Activated T-helper 17 cell treated with anti-CD3 and anti-CD28 coated beads, Interleukin-2, amount 50 U/mL, for 72 hours (primary cell): ENCODE results near the gene PROM2. TPM values are rescaled to one million over a fixed set of nuclear protein-coding genes. Genes with fewer than 3 reads are reported as not detected.

Experiments used
- ATAC-seq: fragments of 150-1000 bp; cut with Tn5 transposase; replicated peaks from 2 replicates; pipeline ENCODE4 v1.10.0; 2021; ENCODE audit warnings: mild to moderate bottlenecking, moderate library complexity
- H3K27ac Mint-ChIP-seq: one replicate; pipeline ENCODE4 v1.8.0; 2022; ENCODE audit warnings: mixed read lengths
- H3K27me3 Mint-ChIP-seq: one replicate; pipeline ENCODE4 v1.8.0; 2022; ENCODE audit warnings: mixed read lengths
- H3K36me3 Mint-ChIP-seq: one replicate; pipeline ENCODE4 v1.8.0; 2022; ENCODE audit warnings: low read depth, mild to moderate bottlenecking, mixed read lengths
- H3K4me1 Mint-ChIP-seq: one replicate; pipeline ENCODE4 v1.8.0; 2022; ENCODE audit warnings: mixed read lengths
- H3K4me3 Mint-ChIP-seq: one replicate; pipeline ENCODE4 v1.8.0; 2022; ENCODE audit warnings: mild to moderate bottlenecking, mixed read lengths
- H3K9me3 Mint-ChIP-seq: one replicate; pipeline ENCODE4 v1.8.0; 2022; ENCODE audit warnings: mixed read lengths
- total RNA-seq, 2 donors: library from RNA; stranded (reverse); gene quantifications; one replicate each; pipeline ENCODE4 v1.2.3, GENCODE V29; 2022

Gene PROM2
- total RNA-seq, 2 donors from 2014 or later = 0.90 to 0.91 TPM

GRCh38 chr2:95314598-95314963 lies 40.3 kb downstream of the PROM2 start:
- Mint-ChIP-seq H3K27me3 (peaks cover 6% of the 10 kb centered on the region), H3K4me1 (no peaks in the 10 kb centered on the region), H3K36me3 (no peaks in the 10 kb centered on the region), H3K9me3 (no peaks in the 10 kb centered on the region), H3K4me3 (no peak overlapping the region), H3K27ac (no peak overlapping the region)
- ATAC-seq = no peak

DNA sequence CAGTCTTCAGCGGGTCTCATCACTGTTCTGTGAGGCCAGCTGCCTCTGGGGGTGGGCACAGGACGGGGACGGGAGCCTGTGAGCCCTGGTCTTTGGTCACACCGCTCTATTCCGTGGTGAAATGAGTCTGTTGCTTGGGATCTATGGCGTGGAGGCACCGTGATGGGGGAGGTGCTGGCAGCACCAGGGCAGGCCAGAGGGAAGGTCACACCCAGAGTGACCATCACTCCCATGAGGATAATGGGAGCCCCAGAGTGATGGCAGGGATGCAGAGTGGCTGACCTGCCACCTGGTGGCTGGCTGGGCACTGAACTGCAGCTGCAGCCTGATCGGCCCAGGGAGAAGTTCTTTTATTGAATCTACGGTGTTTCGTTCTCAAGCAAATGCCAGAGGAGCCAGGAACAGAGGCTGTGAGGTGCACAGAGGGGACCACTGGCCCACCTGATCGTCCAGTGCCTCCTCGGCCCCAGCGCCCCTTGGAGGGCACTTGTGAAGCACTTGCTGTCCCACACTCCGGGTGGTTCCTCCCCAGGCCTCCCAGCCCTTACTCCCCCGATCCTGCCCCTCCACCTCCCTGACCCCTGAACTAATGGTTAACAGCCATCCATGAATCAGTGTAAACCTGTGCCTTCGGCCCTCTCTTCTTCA lies 40.8 kb downstream of the PROM2 start:
- no peak overlapping the region for H3K4me3 Mint-ChIP-seq
- no peaks in the 10 kb centered on the region for H3K4me1 Mint-ChIP-seq
- peaks cover 6% of the 10 kb centered on the region for H3K27me3 Mint-ChIP-seq
- no peak for ATAC-seq
- H3K9me3 Mint-ChIP-seq = no peaks in the 10 kb centered on the region
- no peaks in the 10 kb centered on the region for H3K36me3 Mint-ChIP-seq
- no peak overlapping the region for H3K27ac Mint-ChIP-seq

GRCh38 chr2:95315801-95316411 lies 41.7 kb downstream of the PROM2 start:
- no peak overlapping the region for H3K4me3 Mint-ChIP-seq
- H3K36me3 Mint-ChIP-seq = no peaks in the 10 kb centered on the region
- H3K9me3 Mint-ChIP-seq = no peaks in the 10 kb centered on the region
- no peaks in the 10 kb centered on the region for H3K4me1 Mint-ChIP-seq
- no peak for ATAC-seq
- H3K27ac Mint-ChIP-seq = no peak overlapping the region
- H3K27me3 Mint-ChIP-seq = peaks cover 6% of the 10 kb centered on the region

GRCh38 chr2:95316466-95317122 lies 42.3 kb downstream of the PROM2 start:
- no peaks in the 10 kb centered on the region for H3K9me3 Mint-ChIP-seq
- H3K4me1 Mint-ChIP-seq = no peaks in the 10 kb centered on the region
- peaks cover 6% of the 10 kb centered on the region for H3K27me3 Mint-ChIP-seq
- H3K27ac Mint-ChIP-seq = no peak overlapping the region
- no peak overlapping the region for H3K4me3 Mint-ChIP-seq
- no peaks in the 10 kb centered on the region for H3K36me3 Mint-ChIP-seq
- no peak for ATAC-seq

DNA sequence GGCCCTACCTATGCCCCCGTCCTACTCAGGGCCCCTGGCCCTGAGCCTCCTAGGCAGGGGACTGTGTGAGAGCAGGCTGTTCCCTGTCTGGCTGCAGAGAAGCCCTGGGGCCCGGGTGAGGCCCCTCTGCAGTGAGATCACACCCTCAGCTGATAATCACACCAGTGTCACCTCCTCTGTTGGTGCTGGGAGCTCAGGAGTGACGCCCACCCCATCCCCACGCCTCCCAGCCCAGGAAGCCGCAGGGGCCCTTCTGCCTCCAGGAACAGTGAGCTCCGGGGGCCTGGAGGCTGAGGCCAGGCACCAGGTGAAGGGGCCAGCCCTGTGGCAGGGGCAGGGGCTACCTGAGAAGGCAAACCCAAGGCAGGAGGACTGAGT lies 42.9 kb downstream of the PROM2 start:
- Mint-ChIP-seq H3K4me1 (no peaks in the 10 kb centered on the region), H3K27ac (no peak overlapping the region), H3K36me3 (no peaks in the 10 kb centered on the region), H3K9me3 (no peaks in the 10 kb centered on the region), H3K27me3 (peaks cover 6% of the 10 kb centered on the region), H3K4me3 (no peak overlapping the region)
- no peak for ATAC-seq

DNA sequence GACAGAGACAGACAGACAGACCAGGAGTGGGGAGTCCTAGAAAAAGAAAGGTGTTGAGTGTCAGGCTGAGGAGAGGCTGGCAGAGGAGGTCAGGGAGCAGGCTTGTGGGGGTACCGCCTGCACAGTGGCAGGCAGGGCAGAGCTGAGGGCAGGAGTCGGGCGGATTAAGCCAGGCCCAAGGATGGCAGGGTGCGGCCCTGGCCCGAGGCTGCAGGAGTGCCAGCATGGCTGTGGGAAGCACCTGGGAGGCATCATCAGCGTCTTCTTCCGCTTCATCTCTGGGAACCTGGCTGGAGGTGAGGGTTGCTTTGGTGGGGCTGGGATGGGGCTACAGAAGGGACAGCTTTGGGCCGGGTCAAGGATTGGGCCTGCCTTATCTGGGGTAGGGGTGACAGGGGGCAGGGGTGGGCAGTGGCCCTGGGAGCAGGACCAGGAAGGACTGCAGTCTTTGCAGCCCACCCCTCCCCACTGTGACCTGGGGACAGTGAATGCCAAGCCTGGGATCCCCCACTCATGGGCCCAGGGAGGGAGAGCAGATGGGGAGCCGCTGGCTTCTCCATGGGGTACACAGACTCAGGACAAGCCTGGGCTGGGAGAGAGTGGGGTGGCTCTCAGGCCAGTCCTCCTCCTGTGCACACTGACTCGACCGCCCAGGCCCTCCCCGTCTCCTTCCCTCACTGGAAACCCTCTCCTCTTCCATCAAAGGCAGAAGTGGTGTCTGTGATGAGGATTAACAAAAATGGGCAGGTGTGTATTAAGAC lies 43.6 kb downstream of the PROM2 start:
- Mint-ChIP-seq H3K4me3 (no peak overlapping the region), H3K9me3 (no peaks in the 10 kb centered on the region), H3K36me3 (no peaks in the 10 kb centered on the region), H3K27me3 (peaks cover 6% of the 10 kb centered on the region), H3K27ac (no peak overlapping the region), H3K4me1 (no peaks in the 10 kb centered on the region)
- ATAC-seq = no peak

DNA sequence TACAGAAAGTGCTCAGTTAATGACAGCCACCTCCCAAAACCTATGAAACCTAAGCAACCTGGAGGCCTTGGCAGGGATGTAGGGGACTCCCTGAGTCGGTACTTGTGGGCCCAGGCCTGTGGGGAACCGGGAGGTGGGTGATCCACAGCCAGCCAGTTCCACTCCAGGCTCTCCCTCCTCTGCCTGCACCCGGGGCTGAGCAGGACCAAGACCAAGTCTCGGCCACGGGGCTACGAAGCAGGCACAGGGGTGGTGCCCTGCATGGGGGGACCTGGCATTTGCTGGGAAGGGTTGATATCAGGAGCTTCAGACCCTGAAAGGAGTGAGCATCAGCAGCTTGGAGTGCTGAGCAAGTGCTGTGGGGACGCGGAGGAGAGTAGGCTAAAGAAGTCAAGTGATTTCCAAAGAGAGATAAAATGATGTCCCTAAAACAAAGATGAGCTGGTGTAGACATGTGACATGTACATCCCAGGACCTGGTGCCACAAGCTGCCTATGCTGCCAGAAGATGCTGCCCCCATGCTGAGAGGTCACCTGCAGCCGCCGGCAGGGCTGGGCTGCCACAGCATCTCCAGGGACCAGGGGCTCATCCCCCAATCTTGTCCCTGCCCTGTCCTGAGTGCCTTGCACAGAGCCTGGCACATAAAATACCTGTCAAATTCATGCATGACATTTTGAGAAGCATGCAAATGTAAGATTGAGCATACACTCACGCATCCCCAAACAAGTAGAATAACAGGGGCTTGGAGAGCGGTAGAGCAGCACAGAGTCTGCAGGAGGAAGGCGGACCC lies 44.4 kb downstream of the PROM2 start:
- ATAC-seq = no peak
- Mint-ChIP-seq H3K4me1 (no peaks in the 10 kb centered on the region), H3K36me3 (no peaks in the 10 kb centered on the region), H3K27ac (no peak overlapping the region), H3K9me3 (no peaks in the 10 kb centered on the region), H3K4me3 (no peak overlapping the region), H3K27me3 (peaks cover 6% of the 10 kb centered on the region)

- no peaks in the 10 kb centered on the region for H3K4me1 Mint-ChIP-seq
- no peaks in the 10 kb centered on the region for H3K9me3 Mint-ChIP-seq
- H3K36me3 Mint-ChIP-seq = no peaks in the 10 kb centered on the region
- no peak for ATAC-seq
- peaks cover 3% of the 10 kb centered on the region for H3K27me3 Mint-ChIP-seq
- no peak overlapping the region for H3K27ac Mint-ChIP-seq
- H3K4me3 Mint-ChIP-seq = no peak overlapping the region
Observed at GRCh38 chr2:95319481-95320343, 45.5 kb downstream of the PROM2 start.

DNA sequence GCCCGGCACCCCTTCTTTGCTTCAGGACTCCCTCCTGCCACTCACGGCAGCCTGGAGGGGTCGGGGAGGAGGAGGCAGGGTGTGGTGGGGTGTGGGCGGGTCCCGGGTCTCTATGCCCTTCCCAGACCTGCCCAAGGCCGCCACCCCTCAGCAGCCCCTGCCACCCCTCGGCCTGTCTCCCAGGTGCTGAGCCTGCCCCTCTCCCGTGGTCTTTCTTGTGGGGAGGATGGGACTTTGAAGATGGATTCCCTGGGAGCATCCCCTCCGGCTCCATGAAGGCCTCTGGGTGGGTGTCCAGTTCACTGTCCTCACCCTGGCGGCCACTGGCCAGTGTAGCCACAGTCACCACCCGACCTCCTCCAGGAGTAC lies 46.1 kb downstream of the PROM2 start:
- Mint-ChIP-seq H3K9me3 (no peaks in the 10 kb centered on the region), H3K36me3 (no peaks in the 10 kb centered on the region), H3K4me1 (no peaks in the 10 kb centered on the region), H3K4me3 (no peak overlapping the region), H3K27ac (no peak overlapping the region), H3K27me3 (no peaks in the 10 kb centered on the region)
- ATAC-seq = no peak

DNA sequence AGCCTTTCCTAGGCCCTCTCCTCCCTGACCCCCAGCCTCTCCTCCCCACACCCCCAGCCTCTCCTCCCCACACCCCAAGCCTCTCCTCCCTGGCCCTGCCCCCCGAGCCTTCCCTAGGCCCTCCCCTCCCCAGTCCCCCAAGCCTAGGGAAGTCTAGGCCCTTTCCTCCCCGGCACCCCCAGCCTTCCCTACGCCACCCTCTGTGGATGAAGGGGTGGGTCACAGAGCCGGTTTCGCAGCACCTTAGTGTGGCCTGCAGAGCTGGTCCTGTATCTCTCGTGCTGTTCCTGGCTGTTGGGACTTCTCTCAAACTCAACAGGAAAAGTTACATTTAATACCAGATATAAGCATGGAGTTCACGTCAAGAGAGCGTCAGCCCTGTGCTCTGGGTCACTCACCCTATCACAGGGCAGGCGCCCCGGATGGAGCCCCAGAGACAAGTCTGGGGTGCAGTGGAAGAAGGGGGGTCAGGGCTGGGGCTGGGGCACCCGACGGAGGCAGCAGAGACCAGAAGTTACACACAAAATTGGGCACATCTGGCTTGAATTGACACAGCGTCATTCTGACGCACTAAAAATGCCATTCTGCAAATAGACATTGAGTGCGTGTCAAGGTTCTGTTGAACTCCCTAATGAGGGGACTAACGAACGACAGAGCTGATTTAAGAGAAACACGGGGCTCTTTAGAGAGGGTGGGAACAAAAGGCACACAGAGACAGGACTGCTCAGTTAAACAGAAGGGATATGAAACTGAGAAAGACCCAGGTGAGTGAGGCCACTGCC lies 46.9 kb downstream of the PROM2 start:
- no peaks in the 10 kb centered on the region for H3K36me3 Mint-ChIP-seq
- no peak for ATAC-seq
- H3K27me3 Mint-ChIP-seq = no peaks in the 10 kb centered on the region
- no peaks in the 10 kb centered on the region for H3K9me3 Mint-ChIP-seq
- H3K4me3 Mint-ChIP-seq = no peak overlapping the region
- no peaks in the 10 kb centered on the region for H3K4me1 Mint-ChIP-seq
- H3K27ac Mint-ChIP-seq = no peak overlapping the region

DNA sequence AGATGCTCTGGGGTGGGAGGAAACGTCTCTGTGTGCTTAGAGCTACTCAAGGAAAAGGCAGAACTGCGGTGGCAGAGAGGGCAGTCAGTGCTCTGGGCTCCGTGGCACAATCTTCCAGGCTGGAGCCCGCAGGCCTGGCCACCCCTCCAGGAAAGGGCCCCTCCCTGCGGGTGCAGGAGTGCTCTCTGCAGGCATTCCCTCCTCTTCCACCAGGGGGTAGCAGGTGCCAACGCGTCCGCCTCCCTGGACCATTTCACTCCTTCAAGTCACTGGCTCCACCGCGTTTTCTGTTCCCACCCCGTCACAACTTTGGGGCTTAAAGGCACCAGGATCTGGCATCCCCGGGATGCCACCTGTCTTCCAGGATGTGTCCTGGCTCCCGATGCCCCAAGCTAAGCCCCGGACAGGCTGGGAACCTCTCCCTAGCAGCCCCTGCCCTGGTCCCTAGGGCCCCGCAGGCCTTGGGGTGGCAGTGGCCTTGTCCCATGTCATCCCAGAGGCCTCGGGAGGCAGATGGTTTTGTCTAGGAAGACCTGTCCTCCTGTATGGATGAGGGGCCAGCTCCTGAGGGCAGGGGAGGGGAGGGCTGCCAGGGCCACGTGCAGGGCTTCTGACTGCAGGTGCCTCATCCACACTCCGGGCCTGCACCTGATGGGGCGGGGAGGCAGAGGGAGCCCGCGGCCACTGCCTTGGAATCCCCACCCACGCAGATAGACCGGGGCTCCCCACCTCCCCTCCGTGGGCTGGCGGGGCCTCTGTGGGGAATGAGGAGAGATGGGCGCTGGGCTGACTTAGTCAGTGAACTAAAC lies 49.3 kb downstream of the PROM2 start:
- Mint-ChIP-seq H3K36me3 (no peaks in the 10 kb centered on the region), H3K4me3 (no peak overlapping the region), H3K4me1 (no peaks in the 10 kb centered on the region), H3K27ac (no peak overlapping the region), H3K9me3 (no peaks in the 10 kb centered on the region), H3K27me3 (no peaks in the 10 kb centered on the region)
- no peak for ATAC-seq

- H3K4me3 Mint-ChIP-seq = no peak overlapping the region
- ATAC-seq = no peak
- no peaks in the 10 kb centered on the region for H3K9me3 Mint-ChIP-seq
- no peaks in the 10 kb centered on the region for H3K4me1 Mint-ChIP-seq
- H3K36me3 Mint-ChIP-seq = no peaks in the 10 kb centered on the region
- H3K27me3 Mint-ChIP-seq = no peaks in the 10 kb centered on the region
- no peak overlapping the region for H3K27ac Mint-ChIP-seq
Observed at GRCh38 chr2:95325026-95325425, 50.8 kb downstream of the PROM2 start.
